LoVo (cell line): ENCODE results near the gene NOL7.

ENCODE experiments used
- DNase-seq: peaks from one replicate; pipeline ENCODE4 v3.0.0-alpha.2; 2016; ENCODE audit warnings: low spot score

Gene NOL7

GRCh38 chr6:13654496-13654895 lies 39.4 kb downstream of the NOL7 start:
- no peak for DNase-seq

GRCh38 chr6:13655700-13656099 lies 40.6 kb downstream of the NOL7 start:
- DNase-seq: no peak

DNA sequence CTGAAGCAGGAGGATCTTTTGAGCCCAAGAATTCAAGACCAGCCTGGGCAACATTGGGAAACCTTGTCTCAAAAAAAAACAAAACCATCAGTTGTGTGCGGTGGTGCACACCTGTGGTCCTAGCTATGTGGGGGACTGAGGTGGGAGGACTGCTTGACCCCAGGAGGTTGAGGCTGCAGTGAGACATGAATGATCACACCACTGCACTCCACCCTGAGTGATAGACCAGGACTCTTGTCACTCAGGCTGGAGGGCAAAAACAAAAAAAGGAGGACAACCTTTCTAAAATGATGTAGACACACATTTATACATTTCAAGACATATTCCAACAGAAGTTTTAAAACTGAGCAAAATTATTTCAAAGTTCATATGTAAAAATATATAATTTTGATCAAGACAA lies 45.1 kb downstream of the NOL7 start:
- no peak for DNase-seq

GRCh38 chr6:13660893-13661292 lies 45.8 kb downstream of the NOL7 start:
- no peak for DNase-seq

DNA sequence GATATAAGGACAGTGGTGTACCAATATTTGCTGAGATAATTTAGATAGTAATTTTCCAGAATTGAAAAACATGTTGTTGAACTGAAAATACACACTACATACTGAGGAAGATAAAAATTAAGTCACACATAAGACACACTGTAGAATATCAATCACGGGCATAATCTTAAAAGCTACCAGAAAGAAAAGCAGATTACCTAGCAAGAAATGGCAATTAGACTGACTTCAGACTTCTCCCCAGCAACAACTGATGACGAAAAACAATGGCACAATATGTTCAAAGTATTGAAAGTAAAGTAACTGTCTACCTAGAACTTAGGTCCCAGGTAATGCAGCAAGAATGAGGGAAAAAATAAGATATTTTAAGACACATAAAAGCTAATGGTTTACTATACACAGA lies 46.5 kb downstream of the NOL7 start:
- no peak for DNase-seq

- no peak for DNase-seq
Measured at GRCh38 chr6:13662651-13663334, 47.7 kb downstream of the NOL7 start.

DNA sequence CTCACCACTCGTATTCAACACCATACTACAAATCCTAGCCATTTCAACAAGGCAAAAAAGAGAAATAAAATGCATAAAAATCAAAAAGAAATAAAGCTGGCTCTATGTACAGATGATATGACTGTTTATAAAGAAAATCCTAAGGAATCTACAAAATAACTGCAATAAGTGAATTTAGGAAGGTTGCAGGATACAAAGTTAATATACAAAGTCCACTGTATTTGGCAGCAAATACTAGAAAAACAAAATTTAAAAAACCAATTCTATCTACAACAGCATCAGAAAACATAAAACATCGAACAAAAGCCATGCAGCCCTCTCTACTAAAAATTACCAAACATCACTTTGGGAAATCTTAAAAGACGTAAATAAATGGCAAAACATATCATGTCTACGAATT lies 48.9 kb downstream of the NOL7 start:
- no peak for DNase-seq

- no peak for DNase-seq
Measured at GRCh38 chr6:13664703-13665352, 49.7 kb downstream of the NOL7 start.

DNA sequence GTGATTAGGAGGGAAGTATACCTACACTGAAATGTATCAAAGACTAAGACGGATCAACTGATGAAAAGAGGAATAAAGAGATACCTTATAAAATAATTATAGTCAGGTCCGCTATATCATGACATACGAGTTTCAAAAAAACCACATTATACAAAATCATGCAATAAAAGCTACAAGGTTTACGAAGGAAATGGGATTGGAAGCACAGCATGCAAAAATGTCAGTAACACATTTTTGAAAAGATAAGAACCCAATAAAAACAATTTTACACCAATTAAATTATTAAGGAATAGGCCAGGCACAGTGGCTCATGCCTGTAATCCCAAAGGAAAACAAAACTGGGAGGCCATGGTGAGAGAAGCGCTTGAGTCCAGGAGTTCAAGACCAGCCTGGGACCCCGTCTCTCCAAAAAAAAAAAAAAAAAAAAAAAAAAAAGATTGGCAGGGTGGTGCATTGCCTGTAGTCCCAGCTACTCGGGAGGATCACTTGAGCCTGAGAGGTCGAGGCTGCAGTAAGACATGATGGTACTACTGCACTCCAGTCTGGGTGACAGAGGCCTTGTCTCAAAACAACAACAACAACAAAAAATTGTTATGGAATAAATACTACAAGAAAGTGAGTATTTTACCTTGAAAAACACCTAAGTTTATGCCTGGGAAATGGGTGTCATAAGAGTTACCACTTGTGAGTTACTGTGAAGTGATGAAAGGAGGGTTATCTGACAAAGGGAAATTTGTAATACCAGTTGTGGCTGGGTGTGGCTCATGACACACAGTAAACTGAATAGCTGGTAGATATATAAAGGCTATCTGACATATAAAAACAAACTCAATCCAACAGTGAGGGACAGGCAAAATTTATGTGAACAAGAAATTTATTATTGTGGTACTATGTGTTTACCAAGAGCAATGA lies 51.3 kb downstream of the NOL7 start:
- DNase-seq: peak; percentile 38

DNA sequence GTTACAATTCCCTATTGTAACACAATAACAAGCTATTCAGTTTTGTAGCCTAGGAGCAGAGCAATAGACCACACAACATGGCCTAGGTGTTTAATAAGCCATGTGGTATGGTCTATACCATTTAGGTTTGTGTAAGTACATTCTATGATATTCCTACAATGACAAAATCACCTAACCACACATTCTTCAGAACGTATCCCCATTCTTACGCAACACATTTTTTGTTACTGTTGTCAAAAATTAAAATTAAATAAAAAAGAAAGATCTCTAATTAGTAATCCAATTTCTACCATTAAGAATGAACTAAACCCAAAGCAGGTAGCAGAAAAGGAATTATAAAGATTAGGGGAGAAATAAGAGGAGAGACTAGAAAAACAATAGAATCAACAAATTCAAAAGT lies 52.5 kb downstream of the NOL7 start:
- DNase-seq: no peak

DNA sequence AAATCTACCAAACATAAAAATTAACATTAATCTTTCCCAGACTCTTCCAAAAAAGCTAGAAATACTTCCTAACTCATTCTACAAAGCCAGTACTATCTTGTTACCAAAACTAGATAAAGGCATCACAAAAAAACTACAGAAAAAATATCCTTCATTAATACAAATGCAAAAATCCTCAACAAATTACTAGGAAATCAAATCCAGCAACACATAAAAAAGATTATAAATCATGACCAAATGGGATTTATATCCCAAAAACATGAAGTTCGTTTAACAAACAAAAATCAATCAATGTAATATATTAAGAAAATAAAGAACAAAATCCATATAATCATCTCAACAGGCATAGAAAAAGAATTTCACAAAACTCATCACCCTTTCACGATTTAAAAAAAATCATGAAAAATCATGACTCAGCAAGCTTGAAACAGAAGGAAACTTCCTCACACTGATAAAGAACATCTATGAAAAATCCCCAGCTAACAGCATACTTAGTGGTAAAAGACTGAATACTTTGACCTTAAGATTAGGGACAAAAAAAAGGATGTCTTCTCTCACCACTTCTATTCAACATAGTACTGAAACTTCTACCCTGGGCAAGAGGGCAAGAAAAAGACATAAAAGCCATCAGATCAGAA lies 53.3 kb downstream of the NOL7 start:
- DNase-seq: peak; percentile 8

- DNase-seq: no peak
Measured at GRCh38 chr6:13669476-13669875, 54.3 kb downstream of the NOL7 start.
